ENCODE measurements around the gene PTPN3. TPM values are rescaled to one million over a fixed set of nuclear protein-coding genes. Genes with fewer than 3 reads are reported as not detected.

Gene PTPN3
- total and polyA plus RNA-seq, 7 experiments from 2014 or later = 0.89 TPM; not detected in 6

DNA sequence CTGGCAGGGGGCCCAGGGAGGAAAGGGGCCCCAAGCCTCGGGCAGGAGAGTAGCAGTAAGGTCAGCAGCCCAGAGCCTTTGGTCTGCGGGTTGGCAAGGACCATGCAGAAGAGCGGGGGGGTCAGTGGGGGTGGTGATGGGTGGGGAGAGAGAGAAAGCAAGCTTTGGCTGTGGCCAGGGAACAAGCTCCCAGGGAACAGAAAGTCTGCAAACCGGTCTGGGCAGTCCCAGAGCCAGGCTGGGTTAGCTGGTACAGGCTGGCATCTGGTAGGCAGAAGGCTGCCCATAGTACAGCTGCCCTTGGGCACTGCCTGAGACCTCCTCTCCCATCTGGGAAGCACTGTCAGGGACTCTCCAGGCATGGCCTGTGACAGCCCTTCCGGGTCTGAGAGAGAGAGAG lies 166.8 kb downstream of the PTPN3 start:
- peaks cover 0 to 3% (median 0%) of the 10 kb centered on the region in 11 donors for H3K9me3 Mint-ChIP-seq
- no peak overlapping the region for H3K4me3 Mint-ChIP-seq
- H3K9me3 ChIP-seq (ENCODE audit: control insufficient read depth in 2 of 3, low read length in 3 of 3) = no peaks in the 10 kb centered on the region
- peaks cover 12 to 30% (median 25%) of the 10 kb centered on the region in 5 donors for H3K27me3 Mint-ChIP-seq
- H3K27ac Mint-ChIP-seq = no peak overlapping the region
- ATAC-seq (no peak), DNase-seq (no peak)
- H3K36me3 ChIP-seq (ENCODE audit: control insufficient read depth in 2 of 3, insufficient read depth in 3 of 3, low read length in 3 of 3) = no peaks in the 10 kb centered on the region
- no peaks in the 10 kb centered on the region for H3K36me3 Mint-ChIP-seq
- no peaks in the 10 kb centered on the region for H3K27me3 ChIP-seq (ENCODE audit: control insufficient read depth in 2 of 2, insufficient read depth in 2 of 2, low read length in 2 of 2)
- POLR2A ChIA-PET = no interaction called here
- intact Hi-C loops (cut with micrococcal nuclease) = no loop called here
- CTCF ChIA-PET = no interaction called here
- H3K4me3 ChIP-seq (ENCODE audit: low read length) = no peak overlapping the region
- H3K27ac ChIP-seq (ENCODE audit: low read depth, low read length) = no peak overlapping the region
- no peaks in the 10 kb centered on the region for H3K4me1 ChIP-seq (ENCODE audit: control insufficient read depth in 2 of 2, insufficient read depth in 2 of 2, low read length in 2 of 2)
- no peaks in the 10 kb centered on the region for H3K4me1 Mint-ChIP-seq

GRCh38 chr9:109329638-109330258 lies 168.4 kb downstream of the PTPN3 start:
- H3K27me3 ChIP-seq (ENCODE audit: control insufficient read depth in 2 of 2, insufficient read depth in 2 of 2, low read length in 2 of 2) = no peaks in the 10 kb centered on the region
- Mint-ChIP-seq H3K4me3 (no peak overlapping the region), H3K36me3 (no peaks in the 10 kb centered on the region), H3K27me3 (peaks cover 17 to 37% (median 30%) of the 10 kb centered on the region in 5 donors), H3K4me1 (no peaks in the 10 kb centered on the region), H3K9me3 (peaks cover 0 to 3% (median 0%) of the 10 kb centered on the region in 11 donors), H3K27ac (no peak overlapping the region)
- POLR2A ChIA-PET = no interaction called here
- ATAC-seq (no peak), DNase-seq (no peak)
- no peaks in the 10 kb centered on the region for H3K9me3 ChIP-seq (ENCODE audit: control insufficient read depth in 2 of 3, low read length in 3 of 3)
- no peaks in the 10 kb centered on the region for H3K36me3 ChIP-seq (ENCODE audit: control insufficient read depth in 2 of 3, insufficient read depth in 3 of 3, low read length in 3 of 3)
- H3K27ac ChIP-seq (ENCODE audit: low read depth, low read length) = no peak overlapping the region
- H3K4me1 ChIP-seq (ENCODE audit: control insufficient read depth in 2 of 2, insufficient read depth in 2 of 2, low read length in 2 of 2) = no peaks in the 10 kb centered on the region
- CTCF ChIA-PET = no interaction called here
- H3K4me3 ChIP-seq (ENCODE audit: low read length) = no peak overlapping the region
- intact Hi-C loops (cut with micrococcal nuclease) = loop anchor here in 1 of 2 donors (10.0 kb wide), 3 partner anchors 135 to 445 kb away; no protein-coding TSS in a partner anchor

GRCh38 chr9:109328978-109329637 lies 169.0 kb downstream of the PTPN3 start:
- Mint-ChIP-seq H3K27me3 (peaks cover 20 to 41% (median 30%) of the 10 kb centered on the region in 5 donors), H3K4me3 (no peak overlapping the region), H3K36me3 (no peaks in the 10 kb centered on the region), H3K4me1 (no peaks in the 10 kb centered on the region), H3K9me3 (peaks cover 0 to 3% (median 0%) of the 10 kb centered on the region in 11 donors), H3K27ac (no peak overlapping the region)
- H3K27ac ChIP-seq (ENCODE audit: low read depth, low read length) = no peak overlapping the region
- ATAC-seq (no peak), DNase-seq (no peak)
- no peaks in the 10 kb centered on the region for H3K36me3 ChIP-seq (ENCODE audit: control insufficient read depth in 2 of 3, insufficient read depth in 3 of 3, low read length in 3 of 3)
- H3K9me3 ChIP-seq (ENCODE audit: control insufficient read depth in 2 of 3, low read length in 3 of 3) = no peaks in the 10 kb centered on the region
- intact Hi-C loops (cut with micrococcal nuclease) = loop anchor here in 1 of 2 donors (10.0 kb wide), 3 partner anchors 136 to 444 kb away; no protein-coding TSS in a partner anchor
- H3K27me3 ChIP-seq (ENCODE audit: control insufficient read depth in 2 of 2, insufficient read depth in 2 of 2, low read length in 2 of 2) = no peaks in the 10 kb centered on the region
- POLR2A ChIA-PET = no interaction called here
- H3K4me3 ChIP-seq (ENCODE audit: low read length) = no peak overlapping the region
- H3K4me1 ChIP-seq (ENCODE audit: control insufficient read depth in 2 of 2, insufficient read depth in 2 of 2, low read length in 2 of 2) = no peaks in the 10 kb centered on the region
- CTCF ChIA-PET = no interaction called here

Small RNA genes lying within 50 kb of the gene (microRNA-seq; reads per million reads assigned to microRNA genes)
- gene MIR3927 (ENCODE audit: borderline microRNAs expressed) = not detected

Other genes starting within 250 kb of the PTPN3 start
- gene EPB41L4B, start 177.2 kb downstream of the PTPN3 start, total RNA-seq = under 1 TPM in 1 of 5 experiments, not detected in 4; 0.36 TPM
- not detected for gene EPB41L4B, start 177.2 kb downstream of the PTPN3 start, polyA plus RNA-seq

Data from naive thymus-derived CD4-positive, alpha-beta T cell (primary cell).